Endothelial cell (in vitro differentiated cells): ENCODE measurements around the gene VWA8. TPM values are rescaled to one million over a fixed set of nuclear protein-coding genes. Genes with fewer than 3 reads are reported as not detected.

Source experiments
- DNase-seq: peaks from one replicate; pipeline ENCODE4 v3.0.0; 2021; ENCODE audit warnings: low spot score
- H3K27ac Mint-ChIP-seq: one replicate; pipeline ENCODE4 v1.8.0; 2021; ENCODE audit warnings: mixed read lengths, inconsistent platforms; ENCODE audit not compliant: unreplicated experiment
- H3K27me3 Mint-ChIP-seq: one replicate; pipeline ENCODE4 v1.8.0; 2021; ENCODE audit warnings: mild to moderate bottlenecking, moderate library complexity, mixed read lengths, inconsistent platforms; ENCODE audit not compliant: unreplicated experiment
- H3K36me3 Mint-ChIP-seq: one replicate; pipeline ENCODE4 v1.8.0; 2021; ENCODE audit warnings: mild to moderate bottlenecking, low read depth, mixed read lengths, inconsistent platforms; ENCODE audit not compliant: unreplicated experiment
- H3K4me1 Mint-ChIP-seq: one replicate; pipeline ENCODE4 v1.8.0; 2021; ENCODE audit warnings: mild to moderate bottlenecking, mixed read lengths, inconsistent platforms; ENCODE audit not compliant: unreplicated experiment
- H3K4me3 Mint-ChIP-seq: one replicate; pipeline ENCODE4 v1.8.0; 2021; ENCODE audit warnings: mild to moderate bottlenecking, mixed read lengths, inconsistent platforms; ENCODE audit not compliant: unreplicated experiment
- H3K9me3 Mint-ChIP-seq: one replicate; pipeline ENCODE4 v1.8.0; 2021; ENCODE audit warnings: mixed read lengths, inconsistent platforms; ENCODE audit not compliant: unreplicated experiment
- CTCF ChIP-seq: fragments of 200-600 bp; sonication (generic); IDR thresholded peaks from one replicate; pipeline ENCODE4 v1.5.0; 2021; ENCODE audit warnings: antibody characterized with exemption; ENCODE audit not compliant: unreplicated experiment
- total RNA-seq: library from RNA; stranded (reverse); fragmentation: NEBNext Ultra II Directional; extraction: Animal tissue kit (Norgen Biotek cat#: 25700); gene quantifications from one replicate; pipeline ENCODE4 v1.2.1, GENCODE V29; 2021; ENCODE audit not compliant: unreplicated experiment

Gene VWA8
- total RNA-seq, 1 donor from 2014 or later = 8.2 TPM

- no peak for DNase-seq
- Mint-ChIP-seq H3K27ac (no peak overlapping the region), H3K4me1 (no peaks in the 10 kb centered on the region), H3K36me3 (no peaks in the 10 kb centered on the region), H3K9me3 (no peaks in the 10 kb centered on the region), H3K27me3 (peaks cover 6% of the 10 kb centered on the region), H3K4me3 (no peak overlapping the region)
- no peak for TF ChIP-seq CTCF
These were observed 406.7 kb downstream of the VWA8 start for GRCh38 chr13:41554180-41554579.

GRCh38 chr13:41552031-41552430 lies 408.9 kb downstream of the VWA8 start:
- no peak for DNase-seq
- Mint-ChIP-seq H3K27ac (no peak overlapping the region), H3K27me3 (peaks cover 5% of the 10 kb centered on the region), H3K9me3 (no peaks in the 10 kb centered on the region), H3K4me3 (no peak overlapping the region), H3K36me3 (no peaks in the 10 kb centered on the region), H3K4me1 (no peaks in the 10 kb centered on the region)
- no peak for TF ChIP-seq CTCF

GRCh38 chr13:41550276-41550675 lies 410.6 kb downstream of the VWA8 start:
- TF ChIP-seq CTCF = no peak
- Mint-ChIP-seq H3K9me3 (no peaks in the 10 kb centered on the region), H3K27ac (no peak overlapping the region), H3K36me3 (peaks cover 4% of the 10 kb centered on the region), H3K27me3 (peaks cover 5% of the 10 kb centered on the region), H3K4me1 (no peaks in the 10 kb centered on the region), H3K4me3 (no peak overlapping the region)
- no peak for DNase-seq

- Mint-ChIP-seq H3K9me3 (no peaks in the 10 kb centered on the region), H3K27ac (no peak overlapping the region), H3K36me3 (peaks cover 4% of the 10 kb centered on the region), H3K4me3 (no peak overlapping the region), H3K27me3 (peaks cover 5% of the 10 kb centered on the region), H3K4me1 (no peaks in the 10 kb centered on the region)
- no peak for TF ChIP-seq CTCF
- DNase-seq = no peak
These were observed 411.4 kb downstream of the VWA8 start for GRCh38 chr13:41549491-41549890.

- DNase-seq = no peak
- peaks cover 4% of the 10 kb centered on the region for H3K27me3 Mint-ChIP-seq
- no peak for TF ChIP-seq CTCF
- H3K27ac Mint-ChIP-seq = no peak overlapping the region
- H3K4me1 Mint-ChIP-seq = no peaks in the 10 kb centered on the region
- H3K9me3 Mint-ChIP-seq = no peaks in the 10 kb centered on the region
- H3K36me3 Mint-ChIP-seq = peaks cover 4% of the 10 kb centered on the region
- H3K4me3 Mint-ChIP-seq = no peak overlapping the region
These were observed 412.0 kb downstream of the VWA8 start for GRCh38 chr13:41548910-41549309.
